T-cell (primary cell): ENCODE data around the gene DLEC1. TPM values are rescaled to one million over a fixed set of nuclear protein-coding genes. Genes with fewer than 3 reads are reported as not detected.
A peak's percentile ranks its signal among the peaks of the same experiment; 100 is the strongest.

ENCODE experiments used
- ATAC-seq, 4 experiments: fragments of 200-7000 bp in 3 of 4; fragments of 150-1000 bp in 1 of 4; cut with Tn5 transposase; replicated peaks in 1 of 4; 1 replicate in 3 of 4; 2 replicates in 1 of 4; pipeline ENCODE4 v1.10.0; 2021; ENCODE audit warnings: moderate library complexity in 3 of 4, mild to moderate bottlenecking in 2 of 4, moderate number of reproducible peaks in 1 of 4
- CTCF ChIA-PET, 2 donors: fragments of 300-600 bp; sonication (Branson Sonifier 250); formaldehyde crosslinking; loops; one replicate each; lab custom pipeline; 2022; ENCODE audit warnings: antibody characterized with exemption in 2 of 2; lab: Charles Lee
- POLR2A ChIA-PET, 2 donors: fragments of 300-600 bp; sonication (Branson Sonifier 250); formaldehyde crosslinking; loops; one replicate each; lab custom pipeline; 2022; ENCODE audit warnings: antibody characterized with exemption in 2 of 2; lab: Charles Lee
- DNase-seq, 35 experiments: peaks; one replicate each; pipeline versions ENCODE4 v3.0.0 to v3.0.0-alpha.2; 2013 to 2023
- H3K27ac ChIP-seq: one replicate; pipeline ENCODE4 v1.5.1; 2013; ENCODE audit warnings: low read length
- H3K27me3 ChIP-seq, 2 experiments: replicated peaks in 1 of 2; 1 replicate in 1 of 2; 2 replicates in 1 of 2; pipeline versions ENCODE4 v1.6.1 to v1.7.0; 2013; ENCODE audit warnings: low read length in 1 of 2, mixed read lengths in 1 of 2; ENCODE audit not compliant: control insufficient read depth in 2 of 2, insufficient read depth in 2 of 2; ENCODE audit errors: extremely low read depth in 1 of 2
- H3K36me3 ChIP-seq, 2 donors: 1 replicate in 1 of 2; 2 replicates in 1 of 2; pipeline versions ENCODE4 v1.6.1 to v1.7.0; 2013; ENCODE audit warnings: low read length in 1 of 2; ENCODE audit not compliant: control insufficient read depth in 2 of 2, insufficient read depth in 1 of 2; ENCODE audit errors: extremely low read depth in 1 of 2
- H3K4me1 ChIP-seq, 2 experiments: 1 replicate in 1 of 2; 2 replicates in 1 of 2; pipeline versions ENCODE4 v1.6.1 to v1.7.0; 2013; ENCODE audit warnings: low read length in 2 of 2, mixed read lengths in 1 of 2; ENCODE audit not compliant: insufficient read depth in 2 of 2, control insufficient read depth in 1 of 2; ENCODE audit errors: extremely low read depth in 1 of 2
- H3K4me3 ChIP-seq, 2 donors: 1 replicate in 1 of 2; 2 replicates in 1 of 2; pipeline versions ENCODE4 v1.5.1 to v1.7.0; 2013; ENCODE audit warnings: mild to moderate bottlenecking in 2 of 2, low read length in 1 of 2, moderate library complexity in 1 of 2; ENCODE audit not compliant: control insufficient read depth in 1 of 2; ENCODE audit errors: extremely low read depth in 1 of 2
- H3K9me3 ChIP-seq: 2 replicates; pipeline ENCODE4 v1.7.0; 2013
- H3K27ac Mint-ChIP-seq, 2 donors: one replicate each; pipeline ENCODE4 v1.8.0; 2020 to 2021; ENCODE audit warnings: mild to moderate bottlenecking in 2 of 2, mixed read lengths in 2 of 2
- H3K27me3 Mint-ChIP-seq, 2 donors: one replicate each; pipeline ENCODE4 v1.8.0; 2021 to 2022; ENCODE audit warnings: mixed read lengths in 2 of 2
- H3K36me3 Mint-ChIP-seq: one replicate; pipeline ENCODE4 v1.8.0; 2021; ENCODE audit warnings: mixed read lengths
- H3K4me1 Mint-ChIP-seq, 3 donors: one replicate each; pipeline ENCODE4 v1.8.0; 2020 to 2022; ENCODE audit warnings: mixed read lengths in 3 of 3, mild to moderate bottlenecking in 1 of 3
- H3K4me3 Mint-ChIP-seq, 3 donors: one replicate each; pipeline ENCODE4 v1.8.0; 2020 to 2022; ENCODE audit warnings: mild to moderate bottlenecking in 3 of 3, mixed read lengths in 3 of 3, moderate library complexity in 3 of 3
- H3K9me3 Mint-ChIP-seq, 3 donors: one replicate each; pipeline ENCODE4 v1.8.0; 2020 to 2022; ENCODE audit warnings: mixed read lengths in 3 of 3
- WGBS: methylation state at CpG from one replicate; pipeline ENCODE4 v1.1.5; 2013; ENCODE audit warnings: missing lambda C conversion rate; ENCODE audit not compliant: insufficient coverage; 5-methylcytosine and 5-hydroxymethylcytosine counted together
- total RNA-seq, 35 experiments: library from RNA in 6 of 35; stranded (reverse) in 6 of 35; fragments of 120-200 nt in 1 of 35; gene quantifications; one replicate each; pipeline versions ENCODE4 v1.2.1 to v1.2.4 and lab custom pipeline; 2013 to 2026

DLEC1 gene
- total RNA-seq, 5 donors from 2014 or later (not counting 1 experiment from before 2014, with no cell fraction given): 4.7 to 21.7 (median 17.8) TPM

- no peak overlapping the region for H3K4me3 Mint-ChIP-seq
These were observed 75.3 kb downstream of the DLEC1 start for GRCh38 chr3:38114052-38114874.

DNA sequence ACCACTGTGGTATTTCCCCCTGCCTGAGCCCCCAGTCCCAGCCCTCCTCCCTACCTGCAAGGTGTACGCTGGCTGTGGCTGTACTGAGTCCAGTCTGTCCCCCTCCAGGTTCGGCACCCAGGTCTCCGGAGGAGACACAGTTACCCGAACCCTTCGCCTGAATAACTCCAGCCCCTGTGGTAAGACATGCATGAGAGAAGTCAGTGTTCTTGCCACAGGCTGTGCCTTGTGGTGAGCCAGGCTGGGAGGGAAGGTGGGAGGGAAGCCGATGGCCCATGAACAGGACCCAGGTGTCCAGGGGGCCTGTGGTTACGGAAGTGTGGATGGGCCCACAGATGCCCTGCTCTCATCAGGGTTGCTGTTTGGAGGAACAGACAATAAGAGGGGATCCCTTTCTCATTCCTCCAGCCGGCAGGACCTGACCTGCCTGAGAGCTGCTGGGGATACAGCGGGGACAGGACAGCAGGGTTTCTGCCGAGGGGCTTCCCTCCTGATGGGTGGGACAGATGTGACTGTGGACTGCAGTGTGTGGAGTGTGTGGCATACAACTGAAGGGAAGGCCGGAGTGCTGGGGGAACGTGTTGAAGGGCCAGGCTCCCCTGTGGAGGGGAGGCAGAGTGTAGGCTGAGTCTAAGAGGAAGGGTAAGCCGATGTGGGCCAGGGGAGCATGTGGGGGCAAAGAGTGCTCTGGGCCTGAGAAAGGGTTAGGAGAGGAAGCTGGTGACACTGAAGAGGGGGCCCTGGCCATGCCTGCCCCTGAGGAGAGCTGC lies 76.1 kb downstream of the DLEC1 start:
- Histone ChIP-seq H3K4me1 (peaks cover 0 to 5% of the 10 kb centered on the region in 2 experiments), H3K27me3 (peaks cover 0 to 3% of the 10 kb centered on the region in 2 experiments), H3K27ac (no peak overlapping the region), H3K4me3 (no peak overlapping the region), H3K36me3 (peaks cover 0 to 8% of the 10 kb centered on the region in 2 donors), H3K9me3 (no peaks in the 10 kb centered on the region)
- Mint-ChIP-seq H3K36me3 (peaks cover 1% of the 10 kb centered on the region), H3K27ac (no peak overlapping the region), H3K4me3 (no peak overlapping the region), H3K27me3 (no peaks in the 10 kb centered on the region), H3K9me3 (no peaks in the 10 kb centered on the region), H3K4me1 (peaks cover 2 to 17% (median 12%) of the 10 kb centered on the region in 3 donors)
- ChIA-PET POLR2A (interaction anchor here in 1 of 2 donors (0.6 kb wide), 1 partner anchor 338 kb away, joined by 3 read pairs; the partner anchor contains the start of gene ACVR2B), CTCF (no interaction called here)
- DNase-seq (peak in 2 of 35 experiments; percentile 11 to 20), ATAC-seq (no peak)
- 77% methylated on average over 9 of the region's 13 CpGs for WGBS

More at GRCh38 chr3:38114052-38114874, 75.3 kb downstream of the DLEC1 start:
- ChIA-PET CTCF (no interaction called here), POLR2A (no interaction called here)
- Mint-ChIP-seq H3K27me3 (no peaks in the 10 kb centered on the region), H3K27ac (no peak overlapping the region), H3K4me1 (peaks cover 2 to 17% (median 12%) of the 10 kb centered on the region in 3 donors), H3K9me3 (no peaks in the 10 kb centered on the region), H3K36me3 (no peaks in the 10 kb centered on the region)
- Histone ChIP-seq H3K27me3 (peaks cover 0 to 3% of the 10 kb centered on the region in 2 experiments), H3K4me3 (no peak overlapping the region), H3K9me3 (no peaks in the 10 kb centered on the region), H3K36me3 (peaks cover 0 to 5% of the 10 kb centered on the region in 2 donors), H3K27ac (no peak overlapping the region), H3K4me1 (peaks cover 0 to 5% of the 10 kb centered on the region in 2 experiments)
- DNase-seq (peak in 2 of 35 experiments; percentile 9 to 22), ATAC-seq (no peak)
- WGBS: 81% methylated on average over 8 of the region's 13 CpGs

GRCh38 chr3:38115645-38116427 lies 76.8 kb downstream of the DLEC1 start:
- Histone ChIP-seq H3K9me3 (no peaks in the 10 kb centered on the region), H3K4me3 (no peak overlapping the region), H3K27ac (no peak overlapping the region), H3K36me3 (peaks cover 5 to 8% of the 10 kb centered on the region in 2 donors), H3K4me1 (peaks cover 0 to 5% of the 10 kb centered on the region in 2 experiments), H3K27me3 (peaks cover 0 to 3% of the 10 kb centered on the region in 2 experiments)
- POLR2A ChIA-PET: interaction anchor here in 1 of 2 donors (0.6 kb wide), 1 partner anchor 338 kb away, joined by 3 read pairs; the partner anchor contains the start of gene ACVR2B
- ATAC-seq (no peak), DNase-seq (peak in 2 of 35 experiments; percentile 5 to 14)
- peaks cover 7% of the 10 kb centered on the region for H3K36me3 Mint-ChIP-seq
- no peaks in the 10 kb centered on the region for H3K9me3 Mint-ChIP-seq
- no peaks in the 10 kb centered on the region for H3K27me3 Mint-ChIP-seq
- 57% methylated on average over 8 of the region's 9 CpGs for WGBS
- no peak overlapping the region for H3K4me3 Mint-ChIP-seq
- CTCF ChIA-PET: interaction anchor here (0.6 to 1.5 kb wide), 5 partner anchors 47 to 184 kb away, joined by 3 to 4 read pairs (median 3); no protein-coding TSS in a partner anchor
- H3K27ac Mint-ChIP-seq: no peak overlapping the region
- H3K4me1 Mint-ChIP-seq: peaks cover 2 to 17% (median 12%) of the 10 kb centered on the region in 3 donors

DNA sequence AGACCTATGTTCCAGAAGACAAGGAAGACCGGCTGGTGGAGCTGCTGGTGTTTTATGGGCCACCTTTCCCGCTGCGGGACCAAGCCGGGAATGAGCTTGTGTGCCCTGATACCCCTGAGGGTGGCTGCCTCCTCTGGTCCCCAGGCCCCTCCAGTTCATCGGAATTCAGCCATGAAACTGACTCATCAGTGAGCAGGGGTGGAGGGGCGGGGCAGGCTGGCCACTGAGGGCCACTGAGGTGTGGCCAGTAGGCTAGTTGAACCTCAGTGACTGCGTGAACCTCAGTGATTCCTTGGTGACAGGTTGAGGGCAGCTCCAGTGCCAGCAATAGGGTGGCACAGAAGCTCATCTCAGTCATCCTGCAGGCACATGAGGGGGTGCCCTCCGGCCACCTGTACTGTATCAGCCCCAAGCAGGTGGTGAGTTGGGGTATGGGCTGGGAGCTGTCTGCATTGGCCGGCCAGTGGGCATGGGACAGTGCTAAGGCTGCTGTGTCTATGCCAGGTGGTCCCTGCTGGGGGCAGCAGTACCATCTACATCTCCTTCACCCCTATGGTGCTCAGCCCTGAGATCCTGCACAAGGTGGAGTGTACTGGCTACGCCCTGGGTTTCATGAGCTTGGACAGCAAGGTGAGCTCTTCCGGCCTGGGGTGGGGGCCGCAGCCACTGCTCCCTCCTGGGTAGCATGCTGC lies 77.6 kb downstream of the DLEC1 start:
- DNase-seq: peak in 2 of 35 experiments; percentile 12 to 24

GRCh38 chr3:38117163-38117716 lies 78.2 kb downstream of the DLEC1 start:
- Histone ChIP-seq H3K27ac (no peak overlapping the region), H3K36me3 (peaks cover 19 to 22% of the 10 kb centered on the region in 2 donors), H3K4me3 (no peak overlapping the region), H3K9me3 (no peaks in the 10 kb centered on the region), H3K4me1 (peaks cover 0 to 5% of the 10 kb centered on the region in 2 experiments), H3K27me3 (peaks cover 0 to 3% of the 10 kb centered on the region in 2 experiments)
- ChIA-PET CTCF (interaction anchor here (0.6 to 1.9 kb wide), 6 partner anchors 46 to 363 kb away, joined by 3 to 10 read pairs (median 4); partner anchors contain the start of gene XYLB (in 1 of the 2)), POLR2A (interaction anchor here in 1 of 2 donors (0.6 kb wide), 1 partner anchor 386 kb away, joined by 9 read pairs; no protein-coding TSS in a partner anchor)
- peak in 2 of 35 experiments; percentile 1 to 22 for DNase-seq
- ATAC-seq: peak in 1 of 4 experiments; percentile 8
- Mint-ChIP-seq H3K9me3 (no peaks in the 10 kb centered on the region), H3K36me3 (peaks cover 13% of the 10 kb centered on the region), H3K27ac (no peak overlapping the region), H3K4me3 (no peak overlapping the region), H3K27me3 (no peaks in the 10 kb centered on the region), H3K4me1 (peaks cover 2 to 17% (median 12%) of the 10 kb centered on the region in 3 donors)
- 90% methylated on average over 10 of the region's 10 CpGs for WGBS

More for the DNA sequence above, 77.6 kb downstream of the DLEC1 start:
- Mint-ChIP-seq H3K27ac (no peak overlapping the region), H3K9me3 (no peaks in the 10 kb centered on the region), H3K4me3 (no peak overlapping the region), H3K4me1 (peaks cover 2 to 17% (median 12%) of the 10 kb centered on the region in 3 donors), H3K36me3 (peaks cover 10% of the 10 kb centered on the region), H3K27me3 (no peaks in the 10 kb centered on the region)
- H3K36me3 ChIP-seq: peaks cover 12 to 16% of the 10 kb centered on the region in 2 donors
- peaks cover 0 to 5% of the 10 kb centered on the region in 2 experiments for H3K4me1 ChIP-seq
- WGBS: 93% methylated on average over 11 of the region's 12 CpGs
- ChIA-PET CTCF (interaction anchor here (0.6 to 1.9 kb wide), 8 partner anchors 46 to 364 kb away, joined by 3 to 10 read pairs (median 3); partner anchors contain the start of gene XYLB (in 1 of the 2)), POLR2A (no interaction called here)
- no peaks in the 10 kb centered on the region for H3K9me3 ChIP-seq
- no peak overlapping the region for H3K27ac ChIP-seq
- no peak overlapping the region for H3K4me3 ChIP-seq
- peaks cover 0 to 3% of the 10 kb centered on the region in 2 experiments for H3K27me3 ChIP-seq
- ATAC-seq: no peak
